HepG2 (cell line): ENCODE data around the gene SLC25A22. TPM values are rescaled to one million over a fixed set of nuclear protein-coding genes. Genes with fewer than 3 reads are reported as not detected.

ENCODE experiments used
- ARNT2 ChIP-seq: sonication (generic); formaldehyde crosslinking; IDR thresholded peaks from 2 replicates; pipeline ENCODE4 v1.8.0; 2022; ENCODE audit warnings: mild to moderate bottlenecking, low read depth, missing genetic modification reagents, moderate library complexity
- CC2D1A ChIP-seq: sonication (generic); formaldehyde crosslinking; IDR thresholded peaks from 2 replicates; pipeline ENCODE4 v1.8.1; 2023; ENCODE audit warnings: mild to moderate bottlenecking, missing genetic modification reagents
- CCDC6 ChIP-seq: sonication (generic); formaldehyde crosslinking; IDR thresholded peaks from 2 replicates; pipeline ENCODE4 v1.8.1; 2022; ENCODE audit warnings: mild to moderate bottlenecking, missing genetic modification reagents, moderate library complexity
- GATAD2A ChIP-seq: IDR thresholded peaks from 2 replicates; pipeline ENCODE4 v1.6.1; 2016
- NR1H2 ChIP-seq: sonication (generic); formaldehyde crosslinking; IDR thresholded peaks from 2 replicates; pipeline ENCODE4 v1.8.1; 2022; ENCODE audit warnings: low read depth, missing genetic modification reagents, borderline replicate concordance
- ONECUT2 ChIP-seq: sonication (generic); formaldehyde crosslinking; IDR thresholded peaks from 2 replicates; pipeline ENCODE4 v1.4.0; 2020; ENCODE audit warnings: missing genetic modification reagents
- RBFOX2 ChIP-seq: fragments of 200-400 bp; formaldehyde crosslinking; IDR thresholded peaks from 2 replicates; pipeline ENCODE4 v1.6.1; 2017; ENCODE audit warnings: low read depth, mild to moderate bottlenecking, low read length
- THYN1 ChIP-seq: sonication (generic); formaldehyde crosslinking; IDR thresholded peaks from 2 replicates; pipeline ENCODE4 v1.8.1; 2023; ENCODE audit warnings: low read depth, mild to moderate bottlenecking, moderate library complexity, missing genetic modification reagents, borderline replicate concordance
- ZNF10 ChIP-seq: sonication (generic); formaldehyde crosslinking; IDR thresholded peaks from 2 replicates; pipeline ENCODE4 v1.4.0; 2020; ENCODE audit warnings: mild to moderate bottlenecking, low read depth, missing genetic modification reagents, borderline replicate concordance
- ZNF337 ChIP-seq: sonication (generic); formaldehyde crosslinking; IDR thresholded peaks from 2 replicates; pipeline ENCODE4 v1.5.1; 2020; ENCODE audit warnings: missing genetic modification reagents, low read depth, mild to moderate bottlenecking, borderline replicate concordance
- ZNF354B ChIP-seq: sonication (generic); formaldehyde crosslinking; IDR thresholded peaks from 2 replicates; pipeline ENCODE4 v1.8.0; 2022; ENCODE audit warnings: mild to moderate bottlenecking, missing genetic modification reagents
- ZNF407 ChIP-seq: sonication (generic); formaldehyde crosslinking; IDR thresholded peaks from one replicate; pipeline ENCODE4 v1.5.1; 2020; ENCODE audit warnings: mild to moderate bottlenecking, missing genetic modification reagents; ENCODE audit errors: not compliant biosample characterization
- ZNF616 ChIP-seq: sonication (generic); formaldehyde crosslinking; IDR thresholded peaks from 2 replicates; pipeline ENCODE4 v1.5.0; 2020; ENCODE audit warnings: low read depth, mild to moderate bottlenecking, missing genetic modification reagents
- ZNF644 ChIP-seq: IDR thresholded peaks from 2 replicates; pipeline ENCODE4 v1.6.1; 2016; ENCODE audit warnings: low read depth
- polyA plus RNA-seq, 8 experiments: library from polyadenylated mRNA; depleted of rRNA in 3 of 8; stranded (reverse) in 7 of 8; unstranded in 1 of 8; fragments of >200 nt; fragmentation: Illumina TruSeq in 4 of 8; extraction: Trizol in 4 of 8; gene quantifications; 2 replicates each; pipeline versions ENCODE4 v1.2.1 to v1.2.3, GENCODE V29; 2011 to 2016; ENCODE audit warnings: low read depth in 4 of 8, missing spikeins in 1 of 8, mixed read lengths in 1 of 8; ENCODE audit not compliant: insufficient read depth in 1 of 8
- total RNA-seq, 5 experiments: library from RNA; depleted of rRNA; stranded (reverse); fragments of >200 nt; fragmentation: Illumina TruSeq; extraction: Trizol; gene quantifications; 2 replicates each; pipeline ENCODE4 v1.2.3, GENCODE V29; 2016; ENCODE audit warnings: low read depth in 1 of 5

SLC25A22 gene
- total and polyA plus RNA-seq, 2 of the 13 experiments (the other 11 are each of a cell fraction or from before 2014, with no cell fraction given), result 12.4 to 19.2 TPM

DNA sequence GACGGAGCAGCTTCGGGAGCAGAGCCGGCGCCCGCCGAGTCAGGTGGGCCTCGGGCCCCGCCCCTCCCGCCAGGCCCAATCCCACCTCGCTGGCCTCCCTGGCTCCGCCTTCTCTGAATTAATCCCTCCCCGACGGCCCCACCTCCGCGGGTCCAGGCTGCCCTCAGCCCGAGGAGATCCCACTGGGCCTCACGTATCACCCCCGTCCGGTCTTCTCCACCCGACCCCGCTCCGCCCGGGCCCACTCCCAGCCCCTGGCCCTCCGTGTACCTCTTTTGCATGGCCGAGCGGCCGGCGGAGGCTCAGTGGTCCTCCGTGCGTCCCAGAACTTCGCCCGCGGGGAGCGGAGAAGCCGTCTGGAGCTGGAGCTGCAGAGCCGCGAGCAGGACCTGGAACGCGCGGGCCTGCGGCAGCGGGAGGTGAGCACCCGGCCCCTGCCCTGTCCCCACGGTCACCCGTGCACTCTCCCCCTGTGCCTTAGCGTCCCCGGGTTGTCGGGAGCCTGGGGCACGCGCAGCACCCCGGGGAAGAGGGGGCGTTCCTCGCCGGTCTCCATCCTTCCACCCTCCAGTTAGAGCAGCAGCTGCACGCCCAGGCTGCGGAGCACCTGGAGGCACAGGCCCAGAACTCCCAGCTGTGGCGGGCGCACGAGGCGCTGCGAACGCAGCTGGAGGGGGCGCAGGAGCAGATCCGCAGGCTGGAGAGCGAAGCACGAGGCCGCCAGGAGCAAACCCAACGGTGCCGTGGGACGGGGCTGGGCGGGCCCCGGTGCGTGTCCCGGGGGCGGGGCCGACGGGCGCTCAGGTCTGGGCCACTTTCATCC, 32.4 kb upstream of the SLC25A22 start (continued):
- TF ChIP-seq ZNF407 (CRISPR knock-in tag), result no peak
- peak; percentile 80; the same call in 1 of the 2 replicates for TF ChIP-seq ZNF616 (CRISPR knock-in tag)
- TF ChIP-seq ZNF337 (CRISPR knock-in tag), result no peak
- no peak for TF ChIP-seq ONECUT2 (CRISPR knock-in tag)
- no peak for TF ChIP-seq GATAD2A (CRISPR knock-in tag)
- peak; percentile 55; the same call in 1 of the 2 replicates for TF ChIP-seq ARNT2 (CRISPR knock-in tag)
- TF ChIP-seq ZNF10, result no peak
- TF ChIP-seq THYN1 (CRISPR knock-in tag), result no peak
- TF ChIP-seq ZNF644, result no peak
- TF ChIP-seq CC2D1A (CRISPR knock-in tag), result no peak
- no peak for TF ChIP-seq ZNF354B (CRISPR knock-in tag)
- TF ChIP-seq CCDC6 (CRISPR knock-in tag), result no peak
- peak; percentile 72 for TF ChIP-seq RBFOX2
- 0 out of 2 replicates have a peak, but pooled peaks have one; percentile 34 for TF ChIP-seq NR1H2 (CRISPR knock-in tag)
